Peyer's patch (tissue), 4 donors: Measurements from ENCODE around the gene NCOA3. TPM values are rescaled to one million over a fixed set of nuclear protein-coding genes. Genes with fewer than 3 reads are reported as not detected.

Source experiments
- DNase-seq, 3 donors: peaks; one replicate each; pipeline ENCODE4 v3.0.0-alpha.2; 2017 to 2019
- H3K27ac ChIP-seq, 4 donors: fragments of 200-600 bp; sonication (generic); one replicate each; pipeline ENCODE4 v1.5.1; 2016 to 2019
- H3K27me3 ChIP-seq, 2 donors: fragments of 200-600 bp; sonication (generic); one replicate each; pipeline ENCODE4 v1.5.1; 2019
- H3K36me3 ChIP-seq, 3 donors: fragments of 200-600 bp; sonication (generic); one replicate each; pipeline ENCODE4 v1.5.1; 2016 to 2019
- H3K4me1 ChIP-seq, 4 donors: fragments of 200-600 bp; sonication (generic); one replicate each; pipeline ENCODE4 v1.5.1; 2016 to 2019
- H3K4me3 ChIP-seq, 4 donors: fragments of 200-600 bp; sonication (generic); 1 replicate in 3 of 4; 2 replicates in 1 of 4; pipeline ENCODE4 v1.5.1; 2016 to 2019; ENCODE audit warnings: mild to moderate bottlenecking in 1 of 4
- H3K9me3 ChIP-seq, 4 donors: fragments of 200-600 bp; sonication (generic); one replicate each; pipeline ENCODE4 v1.5.1; 2016 to 2019; ENCODE audit warnings: mild to moderate bottlenecking in 1 of 4
- POLR2A ChIP-seq, 2 donors: fragments of 450-650 bp; IDR thresholded peaks; one replicate each; pipeline ENCODE4 v1.5.1; 2017; ENCODE audit warnings: antibody characterized with exemption in 2 of 2, mild to moderate bottlenecking in 2 of 2, moderate library complexity in 2 of 2
- total RNA-seq, 4 donors: library from RNA; depleted of rRNA; stranded (reverse); fragments of >200 nt; gene quantifications; one replicate each; pipeline ENCODE4 v1.1.0, GENCODE V29; 2016
- TF ChIP-seq, protein P1 (sequence below), 6 experiments: fragments of 450-650 bp in 4 of 6; fragments of 200-600 bp in 2 of 6; sonication (generic) in 1 of 6; IDR thresholded peaks; one replicate each; pipeline ENCODE4 v1.5.1; 2017 to 2019; ENCODE audit warnings: antibody characterized with exemption in 6 of 6, mild to moderate bottlenecking in 3 of 6, moderate library complexity in 1 of 6

The NCOA3 gene
- total RNA-seq, 4 donors from 2014 or later = 17.9 to 99.9 (median 26.6) TPM

DNA sequence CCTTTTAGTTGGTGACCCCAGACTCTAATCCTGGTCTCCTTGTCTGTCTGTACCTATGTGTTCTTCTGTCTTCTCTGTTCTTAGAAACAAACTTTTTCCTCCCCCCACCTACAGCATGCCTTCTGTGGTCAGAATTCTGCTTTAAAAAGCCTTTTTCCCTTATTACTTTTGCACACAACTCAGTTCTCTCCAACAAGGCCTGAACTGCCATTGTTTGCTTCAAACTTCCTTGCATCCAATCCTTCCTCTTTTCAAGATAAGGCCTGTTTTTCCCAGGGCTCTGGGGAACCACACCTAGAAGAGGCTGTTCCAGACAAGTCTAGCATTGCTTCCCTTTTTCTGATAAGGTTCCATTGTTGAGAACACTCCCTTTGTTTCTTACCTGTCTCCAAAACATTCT lies 22.2 kb upstream of the NCOA3 start:
- TF ChIP-seq, protein P1, sequence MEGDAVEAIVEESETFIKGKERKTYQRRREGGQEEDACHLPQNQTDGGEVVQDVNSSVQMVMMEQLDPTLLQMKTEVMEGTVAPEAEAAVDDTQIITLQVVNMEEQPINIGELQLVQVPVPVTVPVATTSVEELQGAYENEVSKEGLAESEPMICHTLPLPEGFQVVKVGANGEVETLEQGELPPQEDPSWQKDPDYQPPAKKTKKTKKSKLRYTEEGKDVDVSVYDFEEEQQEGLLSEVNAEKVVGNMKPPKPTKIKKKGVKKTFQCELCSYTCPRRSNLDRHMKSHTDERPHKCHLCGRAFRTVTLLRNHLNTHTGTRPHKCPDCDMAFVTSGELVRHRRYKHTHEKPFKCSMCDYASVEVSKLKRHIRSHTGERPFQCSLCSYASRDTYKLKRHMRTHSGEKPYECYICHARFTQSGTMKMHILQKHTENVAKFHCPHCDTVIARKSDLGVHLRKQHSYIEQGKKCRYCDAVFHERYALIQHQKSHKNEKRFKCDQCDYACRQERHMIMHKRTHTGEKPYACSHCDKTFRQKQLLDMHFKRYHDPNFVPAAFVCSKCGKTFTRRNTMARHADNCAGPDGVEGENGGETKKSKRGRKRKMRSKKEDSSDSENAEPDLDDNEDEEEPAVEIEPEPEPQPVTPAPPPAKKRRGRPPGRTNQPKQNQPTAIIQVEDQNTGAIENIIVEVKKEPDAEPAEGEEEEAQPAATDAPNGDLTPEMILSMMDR (IDR thresholded peaks at IDR 0.05) = no peak
- no peak for TF ChIP-seq POLR2A (IDR thresholded peaks at IDR 0.05)
- H3K4me1 ChIP-seq = no peaks in the 10 kb centered on the region
- no peak overlapping the region for H3K27ac ChIP-seq
- H3K4me3 ChIP-seq = no peak overlapping the region
- H3K9me3 ChIP-seq = no peaks in the 10 kb centered on the region
- H3K36me3 ChIP-seq = no peaks in the 10 kb centered on the region
- no peaks in the 10 kb centered on the region for H3K27me3 ChIP-seq
- no peak for DNase-seq

DNA sequence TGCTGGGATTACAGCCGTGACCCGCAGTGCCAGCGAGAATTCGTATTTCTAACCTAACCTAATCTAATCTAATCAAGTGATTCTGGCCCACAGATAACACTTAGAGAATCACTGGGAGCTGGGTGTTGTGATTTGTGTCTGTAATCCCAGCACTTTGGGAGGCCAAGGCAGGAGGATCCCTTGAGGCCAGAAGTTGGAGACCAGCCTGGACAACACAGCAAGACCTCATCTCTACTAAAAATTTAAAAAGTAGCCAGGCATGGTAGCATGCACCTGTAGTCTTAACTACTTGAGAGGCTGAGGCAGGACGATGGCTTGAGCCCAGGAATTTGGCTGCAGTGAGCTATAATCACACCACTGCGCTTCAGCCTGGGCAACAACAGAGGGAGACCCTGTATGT lies 21.4 kb upstream of the NCOA3 start:
- Histone ChIP-seq H3K36me3 (no peaks in the 10 kb centered on the region), H3K27me3 (no peaks in the 10 kb centered on the region), H3K9me3 (no peaks in the 10 kb centered on the region), H3K4me3 (no peak overlapping the region), H3K4me1 (no peaks in the 10 kb centered on the region), H3K27ac (no peak overlapping the region)
- no peak for TF ChIP-seq POLR2A (IDR thresholded peaks at IDR 0.05)
- TF ChIP-seq, protein P1 (IDR thresholded peaks at IDR 0.05) = no peak
- no peak for DNase-seq

DNA sequence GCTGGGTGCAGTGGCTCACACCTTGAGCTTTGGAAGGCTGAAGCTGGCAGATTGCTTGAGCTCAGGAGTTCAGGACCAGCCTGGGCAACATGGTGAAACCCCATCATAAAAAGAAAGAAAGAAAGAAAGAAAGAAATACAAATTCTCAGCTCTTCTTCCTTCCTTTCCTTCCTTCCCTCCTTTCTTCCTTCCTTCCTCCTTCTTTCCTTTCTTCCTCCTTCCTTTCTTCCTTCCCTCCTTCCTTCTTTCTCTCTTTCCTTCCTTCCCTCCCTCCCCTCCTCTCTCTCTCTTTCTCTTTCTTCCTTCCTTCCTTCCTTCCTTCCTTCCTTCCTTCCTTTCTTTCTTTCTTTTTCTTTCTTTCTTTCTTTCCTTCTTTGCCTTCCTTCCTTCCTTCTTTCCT lies 21.0 kb upstream of the NCOA3 start:
- DNase-seq = no peak
- Histone ChIP-seq H3K4me1 (no peaks in the 10 kb centered on the region), H3K27me3 (no peaks in the 10 kb centered on the region), H3K27ac (no peak overlapping the region), H3K9me3 (no peaks in the 10 kb centered on the region), H3K4me3 (no peak overlapping the region), H3K36me3 (no peaks in the 10 kb centered on the region)
- TF ChIP-seq, protein P1 (IDR thresholded peaks at IDR 0.05) = no peak
- TF ChIP-seq POLR2A (IDR thresholded peaks at IDR 0.05) = no peak

DNA sequence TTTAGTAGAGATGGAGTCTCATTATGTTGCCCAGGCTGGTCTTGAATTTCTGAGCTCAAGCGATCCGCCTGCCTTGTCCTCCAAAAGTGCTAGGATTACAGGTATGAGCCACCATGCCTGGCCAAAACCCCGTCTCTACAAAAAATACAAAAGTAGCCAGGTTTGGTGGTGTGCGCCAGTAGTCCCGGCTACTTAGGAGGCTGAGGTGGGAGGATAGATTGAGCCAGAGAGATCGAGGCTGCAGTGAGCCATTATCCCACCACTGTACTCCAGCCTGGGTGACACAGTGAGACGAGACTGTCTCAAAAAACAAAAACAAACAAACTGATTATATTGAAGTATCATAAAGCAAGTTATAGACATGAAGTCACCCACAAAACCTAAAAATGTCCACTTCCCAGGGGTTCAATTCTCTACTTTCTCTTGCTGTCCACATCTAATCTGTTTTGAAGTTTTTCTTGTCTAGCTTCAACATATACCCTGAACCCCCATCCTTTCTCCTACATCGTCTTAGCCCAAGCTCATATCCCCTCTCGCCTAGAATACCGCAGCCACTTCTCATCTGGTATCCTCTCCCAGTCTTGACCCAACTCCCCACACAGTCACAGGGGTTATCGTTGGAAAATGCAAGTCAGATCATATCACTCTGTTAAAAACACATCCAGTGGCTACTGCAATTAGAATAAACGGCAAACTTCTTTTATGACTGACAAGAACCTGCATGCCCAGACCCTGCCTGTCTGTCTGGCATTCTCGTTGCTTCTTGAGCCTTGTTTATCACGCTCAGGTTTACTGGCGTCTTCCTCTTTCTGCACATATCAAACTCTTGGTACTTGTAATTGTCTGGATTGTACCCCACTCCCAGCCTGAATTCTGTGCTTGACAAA lies 20.1 kb upstream of the NCOA3 start:
- Histone ChIP-seq H3K4me1 (peaks cover 0 to 1% (median 0%) of the 10 kb centered on the region in 4 donors), H3K4me3 (no peak overlapping the region), H3K27ac (no peak overlapping the region), H3K9me3 (no peaks in the 10 kb centered on the region), H3K27me3 (no peaks in the 10 kb centered on the region), H3K36me3 (no peaks in the 10 kb centered on the region)
- TF ChIP-seq POLR2A (IDR thresholded peaks at IDR 0.05) = no peak
- TF ChIP-seq, protein P1 (IDR thresholded peaks at IDR 0.05) = no peak
- no peak for DNase-seq

DNA sequence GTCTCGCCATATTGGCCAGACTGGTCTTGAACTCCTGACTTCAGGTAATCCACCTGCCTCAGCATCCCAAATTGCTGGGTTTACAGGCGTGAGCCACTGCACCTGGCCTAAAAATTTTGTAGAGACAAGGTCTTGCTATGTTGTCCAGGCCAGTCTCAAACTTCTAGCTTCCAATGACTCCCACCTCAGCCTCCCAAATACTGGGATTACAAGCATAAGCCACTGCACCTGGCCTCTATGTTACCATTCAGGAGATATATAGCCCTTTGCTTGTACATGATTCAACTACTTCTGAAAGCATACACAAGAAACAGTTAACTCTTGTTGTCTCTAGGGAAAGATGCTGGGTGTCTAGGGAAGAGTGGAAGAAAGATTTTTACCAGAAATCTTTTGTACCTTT lies 19.0 kb upstream of the NCOA3 start:
- no peak overlapping the region for H3K27ac ChIP-seq
- H3K27me3 ChIP-seq = no peaks in the 10 kb centered on the region
- H3K4me3 ChIP-seq = no peak overlapping the region
- no peak for TF ChIP-seq POLR2A (IDR thresholded peaks at IDR 0.05)
- TF ChIP-seq, protein P1 (IDR thresholded peaks at IDR 0.05) = no peak
- no peaks in the 10 kb centered on the region for H3K9me3 ChIP-seq
- peaks cover 0 to 5% (median 0%) of the 10 kb centered on the region in 4 donors for H3K4me1 ChIP-seq
- H3K36me3 ChIP-seq = no peaks in the 10 kb centered on the region
- DNase-seq = no peak
